Esophagus muscularis mucosa (tissue), 3 donors: Measurements from ENCODE around the gene RCN2.

Source experiments
- CTCF ChIP-seq, 3 experiments: fragments of 200-600 bp in 2 of 3; fragments of 450-650 bp in 1 of 3; sonication (generic) in 2 of 3; IDR thresholded peaks; one replicate each; pipeline ENCODE4 v1.5.1; 2017 to 2019; ENCODE audit warnings: antibody characterized with exemption in 3 of 3, mild to moderate bottlenecking in 2 of 3, moderate library complexity in 1 of 3
- POLR2A ChIP-seq: fragments of 450-650 bp; IDR thresholded peaks from one replicate; pipeline ENCODE4 v1.6.1; 2017; ENCODE audit warnings: antibody characterized with exemption, moderate library complexity, mild to moderate bottlenecking, low read depth

- TF ChIP-seq POLR2A (no peak), CTCF (IDR thresholded peaks at IDR 0.05) (no peak)
Observed at GRCh38 chr15:76962337-76963013, 30.9 kb downstream of the RCN2 start.
